ENCODE measurements around the gene C1QTNF9. TPM values are rescaled to one million over a fixed set of nuclear protein-coding genes. Genes with fewer than 3 reads are reported as not detected.

The C1QTNF9 gene
- total RNA-seq, 1 experiment from 2014 or later, result not detected

DNA sequence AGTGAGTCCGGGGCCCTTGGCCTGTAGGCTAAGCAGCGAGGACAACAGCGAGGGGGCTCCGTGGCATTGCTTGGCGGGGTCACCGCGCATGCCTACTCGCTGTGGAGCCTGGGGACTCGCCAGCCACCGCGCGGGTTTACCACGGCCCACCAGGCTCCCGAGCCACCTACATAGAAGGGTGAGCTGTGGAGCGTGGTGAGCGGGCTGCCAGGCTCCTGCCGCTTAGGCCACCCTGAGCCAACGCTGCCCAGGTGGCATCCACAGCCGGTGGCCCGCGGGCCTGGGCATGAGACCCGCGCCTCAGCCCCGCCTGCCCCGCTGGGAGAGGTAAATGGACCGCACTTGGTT is 31.2 kb downstream of the C1QTNF9 start:
- ATAC-seq, result no peak
- ChIA-PET POLR2A (no interaction called here), CTCF (no interaction called here), RAD21 (ENCODE audit: low non-redundant PET in 1 of 2, low total read pairs in 2 of 2, uncharacterized antibody in 2 of 2, unreplicated experiment in 2 of 2) (no interaction called here)
- Histone ChIP-seq H3K79me2 (ENCODE audit: insufficient read depth, low read length) (no peaks in the 10 kb centered on the region), H3K27me3 (ENCODE audit: insufficient read depth, low read length) (no peaks in the 10 kb centered on the region), H3K9ac (ENCODE audit: low read length) (no peak overlapping the region), H2AFZ (ENCODE audit: low read depth, low read length, poor library complexity, severe bottlenecking) (no peak overlapping the region), H3K4me1 (ENCODE audit: control insufficient read depth in 1 of 2, insufficient read depth in 2 of 2, low read length in 2 of 2) (peaks cover 3 to 10% of the 10 kb centered on the region in 2 experiments; a peak in 2 of 4 replicates), H4K20me1 (ENCODE audit: insufficient read depth) (no peaks in the 10 kb centered on the region), H3K9me3 (ENCODE audit: control insufficient read depth in 1 of 2, insufficient read depth in 1 of 2, low read depth in 1 of 2, low read length in 2 of 2) (no peaks in the 10 kb centered on the region), H3K9me2 (ENCODE audit: insufficient read depth) (no peaks in the 10 kb centered on the region), H3K4me3 (replicated peaks in 1 of 2; ENCODE audit: low read depth in 1 of 2, low read length in 2 of 2) (no peak overlapping the region), H3K36me3 (ENCODE audit: control insufficient read depth in 1 of 2, insufficient read depth in 2 of 2, low read length in 2 of 2) (no peaks in the 10 kb centered on the region), H3K27ac (ENCODE audit: low read depth, low read length) (no peak overlapping the region), H3K4me2 (ENCODE audit: low read length) (no peak overlapping the region)
- TF ChIP-seq, protein P1, sequence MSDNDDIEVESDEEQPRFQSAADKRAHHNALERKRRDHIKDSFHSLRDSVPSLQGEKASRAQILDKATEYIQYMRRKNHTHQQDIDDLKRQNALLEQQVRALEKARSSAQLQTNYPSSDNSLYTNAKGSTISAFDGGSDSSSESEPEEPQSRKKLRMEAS (IDR thresholded peaks at IDR 0.05), result no peak
- TF ChIP-seq ZNF274 (IDR thresholded peaks at IDR 0.05; ENCODE audit: low read depth, low read length), result no peak
- no peak for TF ChIP-seq SP1 (IDR thresholded peaks at IDR 0.05; ENCODE audit: low read depth)
- no peak for TF ChIP-seq YY1 (IDR thresholded peaks at IDR 0.05; ENCODE audit: extremely low read depth, insufficient replicate concordance, low read depth, low read length)
- no peak for TF ChIP-seq CEBPB (IDR thresholded peaks at IDR 0.05; ENCODE audit: low read depth)
- TF ChIP-seq, protein P2, sequence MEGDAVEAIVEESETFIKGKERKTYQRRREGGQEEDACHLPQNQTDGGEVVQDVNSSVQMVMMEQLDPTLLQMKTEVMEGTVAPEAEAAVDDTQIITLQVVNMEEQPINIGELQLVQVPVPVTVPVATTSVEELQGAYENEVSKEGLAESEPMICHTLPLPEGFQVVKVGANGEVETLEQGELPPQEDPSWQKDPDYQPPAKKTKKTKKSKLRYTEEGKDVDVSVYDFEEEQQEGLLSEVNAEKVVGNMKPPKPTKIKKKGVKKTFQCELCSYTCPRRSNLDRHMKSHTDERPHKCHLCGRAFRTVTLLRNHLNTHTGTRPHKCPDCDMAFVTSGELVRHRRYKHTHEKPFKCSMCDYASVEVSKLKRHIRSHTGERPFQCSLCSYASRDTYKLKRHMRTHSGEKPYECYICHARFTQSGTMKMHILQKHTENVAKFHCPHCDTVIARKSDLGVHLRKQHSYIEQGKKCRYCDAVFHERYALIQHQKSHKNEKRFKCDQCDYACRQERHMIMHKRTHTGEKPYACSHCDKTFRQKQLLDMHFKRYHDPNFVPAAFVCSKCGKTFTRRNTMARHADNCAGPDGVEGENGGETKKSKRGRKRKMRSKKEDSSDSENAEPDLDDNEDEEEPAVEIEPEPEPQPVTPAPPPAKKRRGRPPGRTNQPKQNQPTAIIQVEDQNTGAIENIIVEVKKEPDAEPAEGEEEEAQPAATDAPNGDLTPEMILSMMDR (IDR thresholded peaks at IDR 0.05 in 2 of 3, conservative IDR thresholded peaks at IDR 0.05 in 1 of 3; ENCODE audit: borderline replicate concordance in 1 of 3, insufficient read depth in 1 of 3, low read depth in 2 of 3, low read length in 2 of 3), result no peak
- no peak for TF ChIP-seq EZH2 (IDR thresholded peaks at IDR 0.05)
- no peak for TF ChIP-seq EGR1 (IDR thresholded peaks at IDR 0.05; ENCODE audit: low read depth)
- TF ChIP-seq, protein P3, sequence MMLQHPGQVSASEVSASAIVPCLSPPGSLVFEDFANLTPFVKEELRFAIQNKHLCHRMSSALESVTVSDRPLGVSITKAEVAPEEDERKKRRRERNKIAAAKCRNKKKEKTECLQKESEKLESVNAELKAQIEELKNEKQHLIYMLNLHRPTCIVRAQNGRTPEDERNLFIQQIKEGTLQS (IDR thresholded peaks at IDR 0.05), result no peak
- no peak for TF ChIP-seq SRF (IDR thresholded peaks at IDR 0.05; ENCODE audit: low read depth)
- intact Hi-C loops (cut with micrococcal nuclease), result no loop called here
- BruUV-seq (replicated peaks), result no TSS peak
- DNase-seq (ENCODE audit: low read depth, low spot score), result no peak

Measured in HCT116 (cell line).